GM19324 (cell line): ENCODE results near the gene DHRS9.
"Not testable (repeated sequence)": the region's sequence is repeated elsewhere in the genome, so short reads cannot be mapped to it uniquely, and the experiment has no call there.

ENCODE experiments used
- ATAC-seq: cut with Tn5 transposase; IDR thresholded peaks from one replicate; pipeline ENCODE4 v1.9.1; 2021; ENCODE audit warnings: mild to moderate bottlenecking, moderate library complexity; ENCODE audit not compliant: unreplicated experiment, low FRiP score

The DHRS9 gene

DNA sequence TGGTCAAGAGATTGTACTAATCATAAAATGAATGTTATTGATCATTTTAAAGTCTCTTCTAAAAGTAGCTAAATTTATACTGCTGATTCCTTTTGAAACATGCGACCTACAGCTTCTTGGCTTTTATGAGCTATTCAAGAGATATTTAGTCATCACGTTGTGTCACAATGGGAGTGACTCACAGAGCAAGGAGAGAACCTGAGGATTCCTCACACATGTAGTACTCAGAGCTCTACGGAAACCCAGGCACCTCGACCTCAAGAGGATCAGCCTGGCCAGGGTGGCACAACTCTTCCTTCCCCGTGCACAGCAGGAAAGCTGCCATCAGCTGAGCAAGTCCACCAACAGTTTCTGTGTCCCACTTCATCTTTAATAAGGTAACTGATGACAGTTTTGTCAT is at the start of gene DHRS9:
Gene DHRS9 (plus strand): TSS at position 223 of the 400 bp plus-strand sequence. CDS start 12,019 bp downstream, outside the sequence.
- ATAC-seq: no peak

- no peak for ATAC-seq
Measured at GRCh38 chr2:169023161-169023560, 46.2 kb upstream of the DHRS9 start.

DNA sequence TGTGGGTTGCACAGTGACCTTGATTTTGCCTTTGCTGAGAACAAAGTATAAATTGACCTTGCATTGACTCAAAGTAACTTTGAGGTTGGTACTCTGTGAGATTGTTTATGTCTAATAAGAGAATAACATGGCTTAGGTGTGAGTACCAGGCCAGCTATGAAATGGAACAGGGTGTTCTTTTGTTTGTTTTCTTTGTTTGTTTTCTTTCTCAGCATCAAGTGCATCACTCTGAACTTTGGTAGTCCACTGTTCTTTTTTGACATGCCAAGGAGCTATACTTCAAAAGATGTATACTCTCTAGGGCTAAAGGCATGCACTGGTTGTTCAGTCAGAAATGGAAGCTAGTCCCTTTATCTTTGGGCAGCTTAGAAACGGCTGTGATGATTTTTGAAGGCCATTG is 43.3 kb upstream of the DHRS9 start:
- no peak for ATAC-seq

- no peak for ATAC-seq
Measured at GRCh38 chr2:169027234-169027633, 42.1 kb upstream of the DHRS9 start.

DNA sequence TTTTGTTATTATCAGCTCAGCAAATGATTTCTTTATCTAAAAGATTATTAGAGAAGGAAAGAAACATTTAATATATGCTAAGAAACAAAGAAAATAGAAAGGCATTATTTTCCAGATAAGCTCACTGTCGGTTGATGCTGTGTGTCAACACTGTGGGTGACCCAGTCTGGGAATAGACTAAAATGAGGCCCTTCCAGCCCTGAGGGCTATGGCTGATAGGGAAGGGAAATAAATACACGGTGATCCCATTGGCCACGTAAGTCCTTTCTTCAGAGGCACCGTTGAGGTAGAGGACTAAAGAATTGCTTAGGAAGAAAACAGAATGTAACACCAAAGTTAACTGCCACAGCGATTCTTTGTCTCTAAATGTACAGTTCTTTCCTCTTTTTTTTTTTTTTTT is 40.0 kb upstream of the DHRS9 start:
- ATAC-seq: no peak

- ATAC-seq: no peak
Measured at GRCh38 chr2:169031202-169031601, 38.2 kb upstream of the DHRS9 start, which contains the start of gene ABCB11. ABCB11 (minus strand) TSS chr2:169031324; CDS start chr2:169018125, 13,199 bp downstream.

DNA sequence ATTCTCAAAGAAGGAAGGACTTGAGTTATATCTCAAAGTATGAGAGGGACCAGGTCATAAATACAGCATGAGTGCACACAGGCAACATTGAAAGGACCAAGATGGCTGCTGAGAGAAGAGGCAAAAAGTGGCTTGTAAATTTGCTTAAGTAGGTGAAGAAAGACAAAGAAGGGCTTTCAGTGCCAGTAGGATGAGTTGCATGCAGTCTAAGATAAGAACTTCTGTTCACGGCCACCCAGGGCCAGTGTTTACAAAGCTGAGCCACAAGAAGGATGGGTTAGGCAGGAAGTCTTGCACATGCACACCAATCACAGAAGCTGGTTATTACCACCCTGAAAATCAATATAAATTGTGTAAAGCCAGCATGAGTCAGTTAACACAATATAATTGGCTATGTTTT is 35.1 kb upstream of the DHRS9 start:
- ATAC-seq: no peak

DNA sequence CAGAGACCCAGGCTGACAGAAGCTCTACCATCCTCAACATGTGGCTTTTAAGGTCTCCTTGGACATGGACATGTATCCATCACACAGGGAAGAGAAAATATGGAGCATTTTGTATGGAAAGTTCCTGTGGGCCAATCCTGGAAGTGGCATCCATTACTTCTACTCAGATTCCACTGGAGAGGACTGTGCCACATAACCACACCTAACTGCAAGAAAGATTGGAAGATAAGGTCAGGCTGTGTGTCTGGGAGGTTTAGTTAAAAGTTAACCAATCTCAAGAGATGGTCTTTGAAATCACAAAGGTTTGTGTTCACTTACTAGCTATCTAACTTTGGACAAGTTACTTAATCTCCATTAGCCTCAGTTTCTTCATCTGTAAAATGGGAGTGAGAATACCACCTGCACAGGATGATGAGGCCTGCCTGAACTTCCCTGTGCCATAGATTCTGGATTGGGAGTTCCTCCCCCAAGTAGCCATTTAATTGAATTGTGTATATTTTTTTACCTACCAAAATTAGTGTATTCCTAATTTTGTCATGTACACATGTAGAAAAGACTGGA is 34.3 kb upstream of the DHRS9 start:
- ATAC-seq: no peak

- no peak for ATAC-seq
Measured at GRCh38 chr2:169035887-169036286, 33.5 kb upstream of the DHRS9 start.

- ATAC-seq: no peak
Measured at GRCh38 chr2:169036736-169037440, 32.5 kb upstream of the DHRS9 start.

DNA sequence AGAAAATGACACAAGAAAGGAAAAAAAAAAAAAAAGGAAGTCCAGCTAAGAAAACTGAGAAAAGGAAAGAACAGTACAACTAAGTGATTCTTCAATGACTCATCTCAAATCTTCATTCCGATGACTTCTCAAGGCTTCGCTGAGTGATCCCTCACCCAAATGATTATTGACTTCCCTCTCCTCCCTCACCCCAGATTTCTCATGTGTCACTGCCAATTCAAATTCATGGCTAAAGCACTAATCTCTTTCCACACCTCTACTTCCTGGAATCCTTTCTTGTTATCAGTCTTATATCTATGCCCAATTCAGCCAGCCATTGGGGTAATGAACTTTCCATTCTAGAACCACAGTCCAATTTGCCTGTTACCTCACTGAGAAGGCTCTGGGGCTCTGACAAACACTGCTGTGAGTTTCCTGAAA is 31.0 kb upstream of the DHRS9 start:
- ATAC-seq: peak; percentile 70

GRCh38 chr2:169039702-169040101 is 29.7 kb upstream of the DHRS9 start:
- no peak for ATAC-seq

DNA sequence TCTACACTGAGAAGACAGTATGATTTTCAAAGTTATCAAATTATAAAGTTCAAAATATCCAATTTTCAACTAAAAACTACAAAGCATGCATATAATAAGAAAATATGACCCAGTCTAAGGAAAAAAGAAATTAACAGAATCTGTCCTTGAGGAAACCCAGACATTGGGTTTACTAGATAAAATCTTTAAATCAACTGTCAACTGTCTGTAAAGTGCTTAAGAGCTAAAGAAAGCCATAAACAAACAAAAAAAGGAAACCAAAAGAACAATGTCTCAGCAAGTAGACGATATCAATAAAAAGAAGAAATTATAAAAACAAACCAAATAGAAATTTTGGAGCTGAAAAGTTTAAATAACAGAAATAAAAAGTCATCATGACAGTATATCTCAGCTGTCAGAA is 27.8 kb upstream of the DHRS9 start:
- ATAC-seq: no peak

GRCh38 chr2:169042856-169043255 is 26.5 kb upstream of the DHRS9 start:
- no peak for ATAC-seq

DNA sequence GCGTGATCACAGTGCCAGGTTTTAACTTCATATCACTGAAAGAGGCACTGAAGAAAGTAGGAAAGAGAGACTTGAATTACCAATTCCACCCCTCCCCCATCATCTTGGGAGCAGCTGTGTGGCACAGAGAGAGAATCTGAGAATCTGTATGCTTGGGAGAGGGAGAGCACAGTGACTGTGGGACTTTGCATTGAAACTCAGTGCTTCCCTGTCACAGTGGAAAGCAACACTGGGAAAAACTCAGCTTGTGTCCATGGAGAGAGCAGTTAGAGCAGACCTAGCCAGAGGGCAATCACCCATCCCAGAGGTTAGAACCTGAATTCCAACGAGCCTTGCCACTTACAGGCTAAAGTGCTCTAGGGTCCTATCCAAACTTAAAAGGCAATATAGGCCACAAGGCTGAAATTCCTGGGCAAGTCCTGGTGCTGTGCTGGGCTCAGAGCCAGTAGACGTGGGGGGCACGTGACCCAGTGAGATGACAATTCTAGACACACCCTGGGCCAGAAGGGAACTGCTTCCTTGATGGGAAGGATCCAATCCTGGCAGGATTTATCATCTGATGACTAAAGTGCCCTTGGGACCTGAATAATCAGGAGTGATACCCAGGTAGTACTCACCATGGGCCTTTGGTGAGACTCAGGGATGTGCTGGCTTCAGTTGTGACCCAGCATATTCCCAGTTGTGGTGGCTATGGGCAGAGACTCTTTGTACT is 22.8 kb upstream of the DHRS9 start:
- ATAC-seq: no peak

DNA sequence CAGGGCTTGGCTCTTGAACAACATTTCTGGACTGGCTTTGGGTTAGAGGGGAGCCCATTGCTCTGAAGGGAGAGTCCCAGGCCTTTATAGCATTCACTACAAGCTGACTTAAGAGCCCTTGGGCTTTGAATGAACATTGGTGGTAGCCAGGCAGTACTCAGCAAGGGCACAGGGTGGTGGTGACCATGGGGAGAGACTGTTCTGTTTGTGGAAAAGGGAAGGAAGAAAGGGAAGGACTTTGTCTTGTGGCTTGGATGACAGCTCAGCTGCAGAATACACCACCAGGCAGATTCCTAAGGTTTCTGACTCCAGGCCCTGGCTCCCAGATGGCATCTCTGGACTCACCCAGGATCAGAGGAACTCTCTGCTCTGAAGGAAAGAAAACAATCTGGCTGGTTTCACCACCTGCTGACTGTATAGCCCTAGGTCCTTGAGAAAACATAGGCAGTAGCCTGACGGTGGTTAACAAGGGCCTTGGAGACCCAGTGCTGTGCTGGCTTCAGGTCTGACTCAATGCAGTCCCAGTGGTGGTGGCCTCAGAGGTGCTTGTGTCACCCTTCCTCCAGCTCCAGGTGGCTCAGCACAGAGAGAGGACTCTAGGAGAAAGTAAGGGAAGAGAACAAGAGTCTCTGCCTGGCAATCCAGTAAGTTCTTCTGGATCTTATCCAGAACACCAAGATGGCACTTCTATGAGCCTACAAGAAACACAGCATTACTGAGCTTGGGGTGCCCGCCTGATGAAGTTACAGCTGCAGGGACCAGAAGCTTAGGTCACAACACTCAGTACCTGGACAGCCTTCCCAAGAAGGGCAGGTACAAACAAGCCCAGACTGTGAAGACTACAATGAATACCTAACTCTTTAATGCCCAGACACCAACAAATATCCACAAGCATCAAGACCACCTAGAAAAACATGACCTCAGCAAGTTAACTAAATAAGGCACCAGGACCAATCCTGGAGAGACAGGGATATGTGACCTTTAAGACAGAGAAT is 21.8 kb upstream of the DHRS9 start:
- ATAC-seq: no peak

GRCh38 chr2:169049142-169049541 is 20.2 kb upstream of the DHRS9 start:
- no peak for ATAC-seq

DNA sequence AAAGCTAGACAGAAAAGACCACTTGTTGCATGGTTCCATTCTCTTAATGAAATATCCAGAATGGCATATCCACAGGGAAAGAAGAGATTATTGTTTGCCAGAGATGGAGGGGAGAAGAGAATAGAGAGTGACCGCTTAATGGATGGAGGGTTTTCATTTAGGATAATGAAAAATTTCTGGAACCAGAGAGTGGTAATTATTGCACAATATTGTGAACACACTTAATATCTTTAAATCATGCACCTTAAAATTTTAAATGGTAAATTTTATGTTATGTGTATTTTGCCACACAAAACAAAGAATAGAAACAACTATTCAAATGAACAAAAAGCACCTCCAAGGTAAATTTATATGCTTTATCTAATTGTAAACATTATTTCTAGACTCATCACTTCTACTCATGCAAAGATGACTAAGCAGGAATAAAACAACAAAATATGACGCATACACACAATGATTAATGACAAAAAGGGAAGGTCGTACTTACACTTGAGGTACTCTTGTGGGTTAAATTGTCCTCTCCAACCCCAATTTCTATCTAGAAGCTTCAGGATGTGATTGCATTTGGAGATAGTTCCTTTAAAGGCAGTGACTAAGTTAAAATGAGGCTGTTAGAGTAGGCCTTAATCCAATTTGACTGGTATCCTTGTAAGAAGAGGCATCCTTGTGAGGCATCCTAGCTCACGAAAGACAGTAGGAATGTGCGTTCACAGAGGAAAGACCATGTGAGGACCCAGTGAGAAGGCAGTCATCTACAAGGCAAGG is 18.7 kb upstream of the DHRS9 start:
- no peak for ATAC-seq

DNA sequence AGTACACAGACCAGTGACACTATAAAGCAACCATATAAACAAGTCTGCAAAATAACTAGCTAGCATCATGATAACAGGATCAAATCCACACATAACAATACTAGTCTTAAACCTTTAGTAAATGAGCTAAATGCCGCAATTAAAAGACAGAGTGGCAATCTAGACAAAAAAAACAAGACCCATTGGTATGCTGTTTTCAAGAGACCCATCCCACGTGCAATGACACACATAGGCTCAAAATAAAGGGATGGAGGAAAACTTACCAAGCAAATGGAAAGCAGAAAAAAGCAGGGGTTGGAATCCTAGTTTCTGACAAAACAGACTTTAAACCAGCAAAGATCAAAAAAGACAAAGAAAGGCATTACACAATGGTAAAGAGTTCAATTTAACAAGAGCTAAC is 14.8 kb upstream of the DHRS9 start:
- not testable (repeated sequence) for ATAC-seq

GRCh38 chr2:169064199-169064598 is 5.2 kb upstream of the DHRS9 start:
- not testable (repeated sequence) for ATAC-seq
